D721Med (cell line): ENCODE data around the gene DLL3.
"Not testable (repeated sequence)": the region's sequence is repeated elsewhere in the genome, so short reads cannot be mapped to it uniquely, and the experiment has no call there.

Experiments used
- DNase-seq: peaks from one replicate; pipeline ENCODE4 v3.0.0; 2011; ENCODE audit warnings: low spot score; ENCODE audit not compliant: insufficient read length
- FAIRE-seq: peaks from 2 replicates; lab custom pipeline; 2011; peaks lifted over from hg19 to GRCh38; lab: Jason Lieb, UNC
- CTCF ChIP-seq: IDR thresholded peaks from 2 replicates; pipeline ENCODE4 v1.5.1; 2012; ENCODE audit warnings: mild to moderate bottlenecking, control low read depth; ENCODE audit not compliant: insufficient read depth; ENCODE audit errors: missing control alignments

Gene DLL3

GRCh38 chr19:39474139-39474620 lies 24.6 kb upstream of the DLL3 start:
- FAIRE-seq (no peak), DNase-seq (peak; percentile 75)
- peak; percentile 76 for TF ChIP-seq CTCF

DNA sequence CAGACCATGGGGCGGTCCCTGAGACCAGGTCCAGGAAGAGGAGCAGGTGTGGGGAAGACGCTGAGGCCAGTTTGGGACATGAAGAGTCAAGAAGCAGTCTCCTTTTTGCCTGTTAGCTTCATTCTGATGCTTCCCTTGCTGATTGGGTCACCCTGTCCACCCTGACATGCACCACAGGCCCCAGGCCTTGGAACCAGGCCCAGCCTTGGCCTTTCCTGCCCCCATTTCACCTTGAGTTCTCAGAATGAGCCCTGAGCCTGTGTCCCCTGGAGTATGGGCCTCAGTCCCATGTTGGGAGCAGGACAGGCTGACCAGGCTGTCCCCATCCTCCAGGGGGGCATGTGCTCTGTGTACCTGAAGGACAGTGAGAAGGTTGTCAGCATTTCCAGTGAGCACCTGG lies 23.0 kb upstream of the DLL3 start:
- FAIRE-seq (no peak), DNase-seq (no peak)
- no peak for TF ChIP-seq CTCF

DNA sequence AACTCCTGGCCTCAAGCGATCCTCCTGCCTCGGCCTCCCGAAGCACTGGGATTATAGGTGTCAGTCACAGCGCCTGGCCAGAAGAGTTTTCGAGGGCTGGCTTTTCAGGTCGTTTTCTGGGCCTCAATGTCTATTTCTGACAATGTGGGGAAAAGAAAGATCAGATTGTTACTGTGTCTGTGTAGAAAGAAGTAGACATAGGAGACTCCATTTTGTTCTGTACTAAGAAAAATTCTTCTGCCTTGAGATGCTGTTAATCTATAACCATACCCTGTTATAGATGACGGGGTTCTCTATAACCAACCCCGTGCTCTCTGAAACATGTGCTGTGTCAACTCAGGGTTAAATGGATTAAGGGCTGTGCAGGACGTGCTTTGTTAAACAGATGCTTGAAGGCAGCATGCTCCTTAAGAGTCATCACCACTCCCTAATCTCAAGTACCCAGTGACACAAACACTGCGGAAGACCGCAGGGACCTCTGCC lies 19.4 kb upstream of the DLL3 start:
- FAIRE-seq, DNase-seq: not testable (repeated sequence)

DNA sequence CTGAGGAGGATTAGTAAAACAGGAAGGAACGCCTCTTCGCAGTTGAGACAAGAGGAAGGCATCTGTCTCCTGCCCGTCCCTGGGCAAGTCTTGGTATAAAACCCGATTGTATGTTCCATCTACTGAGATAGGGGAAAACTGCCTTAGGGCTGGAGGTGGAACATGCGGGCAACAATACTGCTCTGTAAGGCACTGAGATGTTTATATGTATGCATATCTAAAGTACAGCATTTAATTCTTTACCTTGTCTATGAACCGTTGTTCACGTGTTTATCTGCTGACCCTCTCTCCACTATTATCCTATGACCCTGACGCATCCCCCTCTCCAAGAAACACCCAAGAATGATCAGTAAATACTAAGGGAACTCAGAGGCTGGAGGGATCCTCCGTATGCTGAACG lies 18.8 kb upstream of the DLL3 start:
- no peak for TF ChIP-seq CTCF
- FAIRE-seq (no peak), DNase-seq (no peak)

DNA sequence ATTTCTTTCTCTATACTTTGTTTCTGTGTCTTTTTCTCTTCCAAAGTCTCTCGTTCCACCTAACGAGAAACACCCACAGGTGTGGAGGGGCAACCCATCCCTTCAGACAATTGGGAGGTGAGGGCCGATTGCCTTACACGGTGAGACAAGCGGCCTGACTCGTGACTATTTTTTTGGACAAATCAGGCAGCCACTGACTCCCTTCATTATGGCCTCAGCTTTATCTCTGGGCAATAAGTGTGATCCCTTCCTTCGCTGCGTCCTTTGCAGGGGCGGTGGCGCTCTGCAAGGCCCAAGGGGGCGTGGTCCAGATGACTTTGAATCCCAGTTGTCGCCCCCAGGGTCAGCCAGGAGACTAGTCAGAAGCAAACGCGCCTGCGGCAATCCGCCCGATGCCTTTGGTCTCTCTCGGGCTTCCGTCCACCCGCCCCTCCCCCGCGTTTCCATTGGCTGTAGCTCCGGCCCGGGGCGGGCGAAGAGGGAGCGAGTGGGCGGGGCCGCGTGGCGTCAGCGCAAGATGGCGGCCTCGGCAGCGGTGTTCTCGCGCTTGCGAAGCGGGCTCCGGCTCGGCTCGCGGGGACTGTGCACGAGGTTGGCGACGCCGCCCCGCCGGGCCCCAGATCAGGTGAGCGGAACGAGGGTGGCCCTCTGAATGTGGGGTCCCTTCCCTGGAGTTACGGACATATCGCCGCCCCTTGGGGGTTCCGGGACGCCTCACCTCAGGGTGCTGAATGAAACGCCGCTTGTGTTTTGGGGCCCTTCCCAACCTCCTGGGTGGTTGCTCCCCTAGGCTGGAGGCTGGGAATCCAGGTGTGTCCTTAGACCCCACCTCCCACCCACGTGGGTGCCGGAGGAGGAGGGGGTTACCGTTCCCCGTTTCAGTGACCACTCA lies 18.2 kb upstream of the DLL3 start, which contains the start of gene TIMM50:
Gene TIMM50 (plus strand): TSS at position 502 of the 892 bp plus-strand sequence. CDS start 16 bp downstream, at position 518.
- FAIRE-seq (no peak), DNase-seq (peak; percentile 39)
- no peak for TF ChIP-seq CTCF

DNA sequence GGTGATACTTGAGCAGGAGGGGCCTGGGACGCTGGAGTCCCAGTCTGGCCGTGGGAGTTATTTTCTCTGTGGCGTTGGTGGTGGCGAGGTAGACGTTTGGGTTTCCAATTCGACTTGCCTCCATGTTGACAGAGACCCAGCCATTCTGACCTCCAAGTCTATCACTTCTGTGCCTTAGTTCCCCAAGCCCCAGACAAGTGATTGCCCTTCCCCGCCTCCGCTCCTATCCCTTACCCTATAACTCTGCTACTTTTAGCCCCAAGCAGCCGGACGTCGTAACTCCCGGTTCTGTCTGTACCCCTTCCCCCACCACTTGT lies 17.6 kb upstream of the DLL3 start:
- no peak for TF ChIP-seq CTCF
- DNase-seq (no peak), FAIRE-seq (no peak)

DNA sequence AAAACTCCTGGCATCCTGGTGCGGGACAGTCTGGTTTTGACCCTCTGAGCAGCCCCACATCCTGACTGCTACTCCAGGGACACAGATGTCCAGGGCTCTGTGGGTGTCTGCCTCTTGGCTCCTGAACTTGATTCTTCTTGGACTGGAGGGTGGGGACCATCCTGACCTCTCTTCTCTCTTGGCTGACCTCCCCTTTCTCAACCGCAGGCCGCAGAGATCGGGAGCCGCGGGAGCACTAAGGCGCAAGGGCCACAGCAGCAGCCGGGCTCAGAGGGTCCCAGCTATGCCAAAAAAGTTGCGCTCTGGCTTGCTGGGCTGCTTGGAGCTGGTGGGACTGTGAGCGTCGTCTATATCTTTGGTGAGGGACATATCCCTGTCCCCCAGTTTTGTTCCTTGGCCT lies 17.1 kb upstream of the DLL3 start:
- no peak for TF ChIP-seq CTCF
- DNase-seq (no peak), FAIRE-seq (no peak)
